ENCODE measurements around the gene APP. TPM values are rescaled to one million over a fixed set of nuclear protein-coding genes. Genes with fewer than 3 reads are reported as not detected.

Gene APP
- total RNA-seq, 1 experiment from 2014 or later = 531 TPM

- H3K4me3 ChIP-seq (ENCODE audit: low read depth, low read length, poor library complexity, severe bottlenecking) = no peak overlapping the region
- no peaks in the 10 kb centered on the region for H3K9me3 ChIP-seq (ENCODE audit: low read depth, low read length, poor library complexity, severe bottlenecking)
- H3K36me3 ChIP-seq (ENCODE audit: insufficient read depth, low read length, poor library complexity, severe bottlenecking) = peaks cover 6% of the 10 kb centered on the region
- BruUV-seq (replicated peaks) = no TSS peak
- ChIA-PET CTCF (no interaction called here), POLR2A (ENCODE audit: low non-redundant PET) (no interaction called here)
- H3K27ac ChIP-seq (ENCODE audit: low read depth, low read length, poor library complexity, severe bottlenecking) = peak overlapping the region; percentile 14
- intact Hi-C loops (cut with micrococcal nuclease; ENCODE audit: unreplicated experiment) = no loop called here
- TF ChIP-seq CTCF (conservative IDR thresholded peaks at IDR 0.05; ENCODE audit: low read depth, low read length) (no peak), EZH2 (IDR thresholded peaks at IDR 0.05; ENCODE audit: borderline replicate concordance, low read depth, low read length, poor library complexity, severe bottlenecking) (no peak)
- peaks cover 51% of the 10 kb centered on the region for H3K4me1 ChIP-seq (ENCODE audit: insufficient read depth, low read length, poor library complexity, severe bottlenecking)
- no peaks in the 10 kb centered on the region for H3K27me3 ChIP-seq (replicated peaks; ENCODE audit: insufficient read depth, low read depth, low read length, poor library complexity)
- peak; percentile 62 for DNase-seq (ENCODE audit: low spot score)
Measured at GRCh38 chr21:25898671-25899070, 271.9 kb downstream of the APP start.

- TF ChIP-seq EZH2 (IDR thresholded peaks at IDR 0.05; ENCODE audit: borderline replicate concordance, low read depth, low read length, poor library complexity, severe bottlenecking) (no peak), CTCF (conservative IDR thresholded peaks at IDR 0.05; ENCODE audit: low read depth, low read length) (no peak)
- ChIA-PET CTCF (no interaction called here), POLR2A (ENCODE audit: low non-redundant PET) (no interaction called here)
- intact Hi-C loops (cut with micrococcal nuclease; ENCODE audit: unreplicated experiment) = loop anchor here (2.0 kb wide), 1 partner anchor 271 kb away; no protein-coding TSS in a partner anchor
- Histone ChIP-seq H3K4me1 (ENCODE audit: insufficient read depth, low read length, poor library complexity, severe bottlenecking) (peaks cover 44% of the 10 kb centered on the region), H3K36me3 (ENCODE audit: insufficient read depth, low read length, poor library complexity, severe bottlenecking) (peaks cover 11% of the 10 kb centered on the region), H3K27me3 (replicated peaks; ENCODE audit: insufficient read depth, low read depth, low read length, poor library complexity) (no peaks in the 10 kb centered on the region), H3K4me3 (ENCODE audit: low read depth, low read length, poor library complexity, severe bottlenecking) (no peak overlapping the region), H3K27ac (ENCODE audit: low read depth, low read length, poor library complexity, severe bottlenecking) (peak overlapping the region; percentile 59), H3K9me3 (ENCODE audit: low read depth, low read length, poor library complexity, severe bottlenecking) (no peaks in the 10 kb centered on the region)
- no peak for DNase-seq (ENCODE audit: low spot score)
- BruUV-seq (replicated peaks) = no TSS peak
Measured at GRCh38 chr21:25897383-25897782, 273.2 kb downstream of the APP start.

GRCh38 chr21:25896501-25897056, 274.0 kb downstream of the APP start:
- Histone ChIP-seq H3K4me1 (ENCODE audit: insufficient read depth, low read length, poor library complexity, severe bottlenecking) (peaks cover 40% of the 10 kb centered on the region), H3K4me3 (ENCODE audit: low read depth, low read length, poor library complexity, severe bottlenecking) (no peak overlapping the region), H3K36me3 (ENCODE audit: insufficient read depth, low read length, poor library complexity, severe bottlenecking) (peaks cover 13% of the 10 kb centered on the region), H3K27me3 (replicated peaks; ENCODE audit: insufficient read depth, low read depth, low read length, poor library complexity) (no peaks in the 10 kb centered on the region), H3K27ac (ENCODE audit: low read depth, low read length, poor library complexity, severe bottlenecking) (peak overlapping the region; percentile 59), H3K9me3 (ENCODE audit: low read depth, low read length, poor library complexity, severe bottlenecking) (no peaks in the 10 kb centered on the region)
- POLR2A ChIA-PET (ENCODE audit: low non-redundant PET) = interaction anchor here (1.1 kb wide), 1 partner anchor 271 kb away, joined by 4 read pairs; no protein-coding TSS in a partner anchor
- intact Hi-C loops (cut with micrococcal nuclease; ENCODE audit: unreplicated experiment) = loop anchor here (2.0 kb wide), 1 partner anchor 272 kb away; no protein-coding TSS in a partner anchor
- BruUV-seq (replicated peaks) = no TSS peak
- CTCF ChIA-PET = interaction anchor here (1.2 kb wide), 1 partner anchor 136 kb away, joined by 4 read pairs; no protein-coding TSS in a partner anchor
- peak; percentile 68 for DNase-seq (ENCODE audit: low spot score)
- no peak for TF ChIP-seq EZH2 (IDR thresholded peaks at IDR 0.05; ENCODE audit: borderline replicate concordance, low read depth, low read length, poor library complexity, severe bottlenecking)
- TF ChIP-seq CTCF (conservative IDR thresholded peaks at IDR 0.05; ENCODE audit: low read depth, low read length) = no peak

Data from A673 (cell line).